NCI-H345 (cell line): Measurements from ENCODE around the gene DHX30.
"Not testable (repeated sequence)": the region's sequence is repeated elsewhere in the genome, so short reads cannot be mapped to it uniquely, and the experiment has no call there.

ENCODE experiments used
- DNase-seq: peaks from one replicate; lab custom pipeline; 2025; lab: John Stamatoyannopoulos, UW

Gene DHX30

GRCh38 chr3:47803480-47804025 is 615 bp downstream of the DHX30 start:
- no peak for DNase-seq

GRCh38 chr3:47804577-47804976 is 1.6 kb downstream of the DHX30 start:
- no peak for DNase-seq

DNA sequence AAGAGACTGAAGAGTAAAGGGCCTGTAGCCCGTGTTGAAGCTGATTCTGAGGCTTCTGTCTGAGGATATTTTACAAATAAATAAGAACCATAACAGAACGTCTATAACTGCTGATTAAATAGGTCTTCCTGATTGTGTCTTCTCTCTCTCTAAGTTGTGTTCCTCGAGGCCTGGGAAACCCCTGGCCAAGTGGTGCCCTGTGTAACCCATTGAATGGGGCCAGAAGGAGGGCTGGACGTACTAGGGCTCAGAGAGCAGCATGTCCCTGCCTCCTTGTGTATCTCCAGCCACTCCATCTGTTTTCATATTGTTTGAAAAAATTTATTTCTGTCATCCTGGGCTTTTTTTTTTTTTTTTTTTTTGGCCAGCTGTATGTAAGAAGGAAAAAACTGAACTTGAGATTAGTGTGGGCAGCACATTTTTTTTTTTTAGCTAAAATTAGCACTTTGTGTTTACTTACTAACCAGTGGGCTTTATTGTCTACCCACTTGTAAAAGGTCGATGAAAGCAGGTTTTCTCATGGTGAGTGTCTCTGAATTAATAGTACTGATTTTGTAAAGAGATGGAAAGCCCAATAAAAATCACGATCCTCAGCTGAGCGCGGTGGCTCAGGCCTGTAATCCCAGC is 10.7 kb downstream of the DHX30 start:
- no peak for DNase-seq

GRCh38 chr3:47817609-47818008 is 14.7 kb downstream of the DHX30 start:
- no peak for DNase-seq

DNA sequence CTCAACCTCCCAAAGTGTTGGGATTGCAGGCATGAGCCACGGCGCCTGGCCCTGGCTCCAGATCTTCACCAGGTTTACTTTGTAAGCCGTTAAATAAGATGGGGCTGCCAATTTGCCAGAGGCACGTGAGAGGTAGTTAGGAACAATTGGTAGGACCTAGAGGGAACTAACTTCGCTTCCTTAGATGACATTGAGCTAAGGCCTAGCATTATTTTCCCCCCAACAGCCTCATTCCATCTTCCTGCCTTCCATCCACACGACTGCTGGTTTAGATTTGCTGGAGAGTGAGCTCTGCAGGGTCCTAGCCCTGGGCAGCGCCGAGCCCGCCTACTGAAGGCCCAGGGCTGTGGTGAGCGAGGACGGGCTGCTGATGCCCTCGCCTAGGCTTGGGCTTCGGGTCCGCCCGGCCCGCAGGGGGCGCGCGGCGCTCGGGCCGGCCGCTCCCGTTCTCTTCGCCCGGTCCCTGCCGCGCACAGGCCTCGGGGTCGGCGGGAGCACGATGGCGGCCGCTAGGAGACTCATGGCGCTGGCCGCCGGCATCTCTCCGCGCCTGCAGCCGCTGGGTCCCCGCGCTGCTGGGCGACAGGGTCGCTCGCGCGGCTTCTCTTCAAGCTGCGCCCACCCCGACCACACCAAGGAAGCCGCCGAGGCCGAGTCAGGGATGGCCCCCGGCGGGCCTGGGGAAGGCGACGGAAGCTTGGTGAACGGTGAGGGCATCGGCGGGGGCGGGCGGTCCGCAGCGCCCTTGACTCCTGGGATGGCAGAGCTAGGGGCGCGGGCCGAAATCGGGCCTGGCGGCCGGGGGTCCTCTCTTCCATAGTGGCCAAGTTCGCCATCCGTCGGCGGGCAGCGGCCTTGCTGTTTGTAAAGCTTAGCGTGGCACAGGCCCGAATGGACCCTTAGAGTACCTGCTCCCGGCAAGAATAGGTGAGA is 21.9 kb downstream of the DHX30 start:
- DNase-seq: peak; percentile 73

GRCh38 chr3:47825590-47825989 is 22.7 kb downstream of the DHX30 start:
- DNase-seq: no peak

DNA sequence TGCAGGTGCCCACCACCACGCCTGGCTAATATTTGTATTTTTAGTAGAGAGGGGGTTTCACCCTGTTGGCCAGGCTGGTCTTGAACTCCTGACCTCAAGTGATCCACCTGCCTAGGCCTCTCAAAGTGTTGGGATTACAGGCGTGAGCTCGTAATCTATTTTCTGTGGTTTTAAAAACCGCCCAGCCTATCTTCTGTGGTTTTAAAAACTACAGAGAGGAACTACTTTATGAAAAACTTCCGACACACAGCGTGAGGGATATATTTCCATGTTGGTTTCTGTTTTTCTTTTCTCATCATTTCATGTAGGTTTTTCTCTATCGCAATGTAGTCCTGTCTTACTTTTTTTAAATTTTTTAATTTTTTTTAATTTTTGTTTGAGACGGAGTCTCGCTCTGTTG is 26.5 kb downstream of the DHX30 start:
- not testable (repeated sequence) for DNase-seq

DNA sequence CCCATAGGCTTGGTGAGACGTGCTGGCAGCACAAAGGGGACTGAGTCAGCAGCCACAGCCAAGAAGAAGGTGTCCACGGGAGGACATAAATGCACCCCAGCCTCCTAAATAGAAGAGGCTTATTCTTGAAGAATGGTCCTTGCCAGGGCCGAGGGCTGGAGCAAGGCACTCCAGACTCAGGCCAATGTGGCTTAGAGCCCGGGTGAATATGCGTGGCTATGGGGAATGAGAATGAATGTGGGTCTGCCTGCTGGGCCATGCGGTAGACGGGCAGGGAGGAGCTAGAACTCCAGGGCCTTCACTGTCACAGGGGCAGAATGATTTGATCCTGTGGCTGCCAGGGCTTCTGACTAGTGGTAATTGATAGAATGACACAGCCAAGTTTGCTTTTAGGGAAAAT is 34.0 kb downstream of the DHX30 start:
- no peak for DNase-seq

DNA sequence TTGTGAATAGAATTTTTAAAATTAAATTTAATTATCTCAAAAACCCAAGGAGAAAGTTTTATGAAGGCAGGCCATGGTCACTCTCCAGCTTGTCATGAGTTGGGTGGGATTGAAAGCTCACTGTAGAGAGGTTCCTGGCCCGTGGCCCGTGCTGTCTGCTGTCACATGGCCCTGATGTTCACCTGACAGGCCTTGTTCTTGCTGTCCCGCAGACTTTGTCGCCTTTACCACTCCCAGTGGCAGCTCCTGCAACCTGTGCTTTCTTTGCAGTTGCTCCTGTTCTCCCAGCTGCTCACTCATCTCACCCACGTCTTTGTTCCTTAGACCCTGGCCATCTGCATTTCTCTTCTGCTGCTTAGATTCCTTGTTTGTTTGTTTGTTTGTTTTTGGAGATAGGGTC is 35.6 kb downstream of the DHX30 start:
- no peak for DNase-seq

DNA sequence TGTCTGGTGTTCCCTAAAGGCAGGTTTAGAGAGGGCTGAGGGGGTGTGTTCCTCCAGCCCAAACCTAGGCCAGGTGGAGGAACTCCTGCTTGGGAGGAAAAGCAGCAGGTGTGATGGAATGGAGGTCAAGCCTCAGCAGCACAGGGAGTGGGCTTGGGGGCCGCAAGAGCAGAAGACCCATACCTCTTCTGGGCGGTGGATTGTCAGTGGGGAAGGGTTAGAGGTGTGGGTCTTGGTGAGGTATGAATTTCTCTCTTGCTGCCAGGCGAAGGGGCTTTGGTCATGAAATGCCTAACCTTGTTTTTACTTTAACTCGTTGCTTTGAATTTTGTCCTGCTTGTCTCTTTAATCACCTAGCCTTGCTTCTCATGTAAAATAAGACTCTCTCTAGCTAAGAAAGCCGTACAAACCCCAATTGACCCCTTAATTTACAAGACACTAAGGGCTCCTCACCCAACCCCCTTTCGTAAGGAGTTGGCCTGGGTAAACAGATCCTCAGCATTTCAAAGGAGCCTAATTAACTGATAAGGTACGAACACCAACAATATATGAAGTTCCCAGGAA is 38.9 kb downstream of the DHX30 start:
- DNase-seq: no peak

DNA sequence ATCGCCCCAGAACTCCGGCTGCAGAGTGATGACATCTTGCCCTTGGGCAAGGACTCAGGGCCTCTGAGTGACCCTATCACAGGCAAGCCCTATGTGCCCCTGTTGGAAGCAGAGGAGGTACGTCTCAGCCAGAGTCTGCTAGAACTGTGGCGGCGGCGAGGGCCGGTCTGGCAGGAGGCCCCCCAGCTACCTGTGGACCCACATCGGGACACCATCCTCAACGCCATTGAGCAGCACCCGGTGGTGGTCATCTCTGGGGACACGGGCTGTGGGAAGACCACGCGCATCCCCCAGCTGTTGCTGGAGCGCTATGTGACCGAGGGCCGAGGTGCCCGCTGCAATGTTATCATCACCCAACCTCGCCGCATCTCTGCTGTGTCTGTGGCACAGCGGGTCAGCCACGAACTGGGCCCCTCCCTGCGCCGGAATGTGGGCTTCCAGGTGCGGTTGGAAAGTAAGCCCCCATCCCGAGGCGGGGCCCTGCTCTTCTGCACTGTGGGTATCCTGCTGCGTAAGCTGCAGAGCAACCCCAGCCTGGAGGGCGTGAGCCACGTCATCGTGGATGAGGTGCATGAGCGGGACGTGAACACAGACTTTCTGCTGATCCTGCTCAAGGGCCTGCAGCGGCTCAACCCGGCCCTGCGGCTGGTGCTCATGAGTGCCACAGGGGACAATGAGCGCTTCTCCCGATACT is 43.4 kb downstream of the DHX30 start:
- DNase-seq: no peak

- no peak for DNase-seq
Measured at GRCh38 chr3:47846880-47847248, 43.9 kb downstream of the DHX30 start.

DNA sequence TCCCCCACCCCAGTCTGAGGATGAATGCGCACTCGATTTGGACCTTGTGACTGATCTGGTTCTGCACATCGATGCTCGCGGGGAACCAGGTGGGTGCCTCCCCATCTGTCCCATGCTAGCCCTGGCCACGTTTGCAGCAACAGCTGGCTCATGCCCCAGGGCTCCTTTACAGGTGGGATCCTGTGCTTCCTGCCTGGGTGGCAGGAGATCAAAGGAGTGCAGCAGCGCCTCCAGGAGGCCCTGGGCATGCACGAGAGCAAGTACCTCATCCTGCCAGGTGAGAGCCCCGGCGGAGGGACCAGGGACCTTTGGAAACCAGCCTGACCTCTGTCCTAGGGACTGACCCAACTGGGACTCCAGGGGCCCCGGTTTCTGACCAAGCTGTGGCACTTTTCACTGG is 44.3 kb downstream of the DHX30 start:
- DNase-seq: no peak

DNA sequence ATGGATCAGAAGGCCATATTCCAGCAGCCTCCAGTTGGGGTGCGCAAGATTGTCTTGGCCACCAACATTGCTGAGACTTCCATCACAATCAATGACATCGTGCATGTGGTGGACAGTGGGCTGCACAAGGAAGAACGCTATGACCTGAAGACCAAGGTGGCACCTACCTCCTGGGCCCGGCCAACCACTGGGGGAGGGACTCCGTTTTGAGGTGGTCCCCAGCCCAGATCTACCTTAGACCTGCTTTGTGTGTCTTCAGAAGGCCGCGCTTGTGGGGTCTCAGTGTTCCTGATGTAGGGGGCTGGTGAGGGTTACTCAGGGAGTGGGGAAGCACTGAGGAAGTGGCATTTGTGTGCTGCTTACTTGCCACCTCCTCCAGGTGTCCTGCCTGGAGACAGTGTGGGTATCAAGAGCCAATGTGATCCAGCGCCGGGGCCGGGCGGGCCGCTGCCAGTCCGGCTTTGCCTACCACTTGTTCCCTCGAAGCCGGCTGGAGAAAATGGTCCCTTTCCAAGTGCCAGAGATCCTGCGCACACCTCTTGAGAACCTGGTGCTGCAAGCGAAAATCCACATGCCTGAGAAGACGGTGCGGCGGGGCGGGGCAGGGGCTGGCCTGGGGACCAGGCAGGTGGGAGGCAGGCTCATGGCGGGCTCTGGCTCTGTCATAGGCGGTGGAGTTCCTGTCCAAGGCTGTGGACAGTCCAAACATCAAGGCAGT is 45.0 kb downstream of the DHX30 start:
- DNase-seq: no peak

GRCh38 chr3:47848599-47849117 is 45.7 kb downstream of the DHX30 start:
- DNase-seq: no peak

- DNase-seq: no peak
Measured at GRCh38 chr3:47849186-47849698, 46.3 kb downstream of the DHX30 start.

GRCh38 chr3:47849699-47850563 is 47.0 kb downstream of the DHX30 start:
- no peak for DNase-seq

GRCh38 chr3:47850564-47851410 is 47.8 kb downstream of the DHX30 start:
- DNase-seq: no peak

- DNase-seq: no peak
Measured at GRCh38 chr3:47851888-47852603, 49.1 kb downstream of the DHX30 start.
